Measurements from ENCODE around the gene LRBA. TPM values are rescaled to one million over a fixed set of nuclear protein-coding genes. Genes with fewer than 3 reads are reported as not detected.
A peak's percentile ranks its signal among the peaks of the same experiment; 100 is the strongest.

LRBA gene
- total and polyA plus RNA-seq, 2 donors (not counting 1 experiment from before 2014, with no cell fraction given) = 16.4 to 36.7 TPM

DNA sequence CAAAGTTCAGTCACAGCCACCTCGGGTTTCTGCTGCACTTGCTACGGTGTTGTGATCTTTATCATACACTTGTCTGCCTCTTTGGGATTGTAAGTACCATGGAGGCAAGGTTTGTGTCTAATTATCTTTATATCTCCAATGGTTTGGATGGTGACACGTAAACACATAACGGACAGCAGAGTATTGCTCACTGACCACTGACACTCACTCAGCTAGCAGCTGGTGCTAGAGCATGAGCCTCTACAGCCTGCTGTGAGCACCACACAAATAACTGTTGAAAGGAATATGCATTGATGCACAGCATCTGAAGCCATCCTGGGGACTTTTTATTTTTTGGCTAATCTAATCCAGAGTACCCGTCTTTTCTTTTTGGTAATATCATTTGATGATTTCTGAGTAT lies 780.8 kb downstream of the LRBA start:
- H3K4me1 ChIP-seq (ENCODE audit: control insufficient read depth, extremely low read depth, insufficient read depth, low read length) = peaks cover 48% of the 10 kb centered on the region
- H3K27ac ChIP-seq (ENCODE audit: insufficient read depth, low read length) = peak overlapping the region; percentile 34
- no peak overlapping the region for H3K9ac ChIP-seq (ENCODE audit: insufficient read depth, low read length)
- H3K4me3 ChIP-seq (replicated peaks in 1 of 4; ENCODE audit: control extremely low read depth in 1 of 4, insufficient read depth in 1 of 4, low read depth in 3 of 4, low read length in 4 of 4) = no peak overlapping the region
- no peaks in the 10 kb centered on the region for H4K20me1 ChIP-seq (ENCODE audit: control insufficient read depth, extremely low read depth, insufficient read depth, low read length)
- peak; percentile 43 to 63 for DNase-seq (ENCODE audit: low read depth in 2 of 2)
- H3K79me2 ChIP-seq (ENCODE audit: control insufficient read depth, insufficient read depth, low read length) = no peaks in the 10 kb centered on the region
- no peaks in the 10 kb centered on the region for H3K36me3 ChIP-seq (ENCODE audit: control insufficient read depth, insufficient read depth, low read length)
- H3K9me3 ChIP-seq (ENCODE audit: control insufficient read depth, insufficient read depth, low read depth, low read length) = no peaks in the 10 kb centered on the region
- H2AFZ ChIP-seq (ENCODE audit: low read length) = no peak overlapping the region
- no peak for TF ChIP-seq EZH2 (IDR thresholded peaks at IDR 0.05; ENCODE audit: low read length, missing control alignments)
- TF ChIP-seq, protein P1, sequence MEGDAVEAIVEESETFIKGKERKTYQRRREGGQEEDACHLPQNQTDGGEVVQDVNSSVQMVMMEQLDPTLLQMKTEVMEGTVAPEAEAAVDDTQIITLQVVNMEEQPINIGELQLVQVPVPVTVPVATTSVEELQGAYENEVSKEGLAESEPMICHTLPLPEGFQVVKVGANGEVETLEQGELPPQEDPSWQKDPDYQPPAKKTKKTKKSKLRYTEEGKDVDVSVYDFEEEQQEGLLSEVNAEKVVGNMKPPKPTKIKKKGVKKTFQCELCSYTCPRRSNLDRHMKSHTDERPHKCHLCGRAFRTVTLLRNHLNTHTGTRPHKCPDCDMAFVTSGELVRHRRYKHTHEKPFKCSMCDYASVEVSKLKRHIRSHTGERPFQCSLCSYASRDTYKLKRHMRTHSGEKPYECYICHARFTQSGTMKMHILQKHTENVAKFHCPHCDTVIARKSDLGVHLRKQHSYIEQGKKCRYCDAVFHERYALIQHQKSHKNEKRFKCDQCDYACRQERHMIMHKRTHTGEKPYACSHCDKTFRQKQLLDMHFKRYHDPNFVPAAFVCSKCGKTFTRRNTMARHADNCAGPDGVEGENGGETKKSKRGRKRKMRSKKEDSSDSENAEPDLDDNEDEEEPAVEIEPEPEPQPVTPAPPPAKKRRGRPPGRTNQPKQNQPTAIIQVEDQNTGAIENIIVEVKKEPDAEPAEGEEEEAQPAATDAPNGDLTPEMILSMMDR (conservative IDR thresholded peaks at IDR 0.05 in 1 of 2, IDR thresholded peaks at IDR 0.05 in 1 of 2; ENCODE audit: low read depth in 1 of 2, low read length in 2 of 2) = no peak
- H3K27me3 ChIP-seq (ENCODE audit: control insufficient read depth, insufficient read depth, low read length) = no peaks in the 10 kb centered on the region
- H3K4me2 ChIP-seq (ENCODE audit: extremely low read depth, insufficient read depth, low read length) = no peak overlapping the region

DNA sequence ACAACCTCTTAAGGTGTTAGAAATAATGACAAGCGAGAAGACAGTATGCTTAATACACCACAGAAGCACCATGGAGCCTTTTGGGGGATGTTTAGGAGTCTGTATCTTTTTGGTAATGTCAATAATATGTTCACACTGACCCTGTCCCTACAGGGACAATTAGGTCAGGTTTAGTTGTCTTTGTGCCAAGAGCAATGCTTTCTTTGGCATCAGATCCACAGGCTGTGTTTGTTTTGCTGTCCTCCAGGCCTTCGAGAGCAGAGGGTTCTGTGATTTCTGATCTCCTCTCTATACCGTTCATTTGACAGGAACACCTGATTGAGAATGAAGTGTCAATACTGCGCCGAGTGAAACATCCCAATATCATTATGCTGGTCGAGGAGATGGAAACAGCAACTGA lies 783.1 kb downstream of the LRBA start:
- TF ChIP-seq, protein P1 (conservative IDR thresholded peaks at IDR 0.05 in 1 of 2, IDR thresholded peaks at IDR 0.05 in 1 of 2; ENCODE audit: low read depth in 1 of 2, low read length in 2 of 2) = no peak
- TF ChIP-seq EZH2 (IDR thresholded peaks at IDR 0.05; ENCODE audit: low read length, missing control alignments) = no peak
- no peaks in the 10 kb centered on the region for H3K36me3 ChIP-seq (ENCODE audit: control insufficient read depth, insufficient read depth, low read length)
- H4K20me1 ChIP-seq (ENCODE audit: control insufficient read depth, extremely low read depth, insufficient read depth, low read length) = no peaks in the 10 kb centered on the region
- no peak for DNase-seq (ENCODE audit: low read depth in 2 of 2)
- no peaks in the 10 kb centered on the region for H3K9me3 ChIP-seq (ENCODE audit: control insufficient read depth, insufficient read depth, low read depth, low read length)
- H3K27ac ChIP-seq (ENCODE audit: insufficient read depth, low read length) = peak overlapping the region; percentile 46
- H3K79me2 ChIP-seq (ENCODE audit: control insufficient read depth, insufficient read depth, low read length) = no peaks in the 10 kb centered on the region
- no peak overlapping the region for H3K4me2 ChIP-seq (ENCODE audit: extremely low read depth, insufficient read depth, low read length)
- H3K4me1 ChIP-seq (ENCODE audit: control insufficient read depth, extremely low read depth, insufficient read depth, low read length) = peaks cover 43% of the 10 kb centered on the region
- H3K9ac ChIP-seq (ENCODE audit: insufficient read depth, low read length) = no peak overlapping the region
- H3K27me3 ChIP-seq (ENCODE audit: control insufficient read depth, insufficient read depth, low read length) = no peaks in the 10 kb centered on the region
- no peak overlapping the region for H2AFZ ChIP-seq (ENCODE audit: low read length)
- H3K4me3 ChIP-seq (replicated peaks in 1 of 4; ENCODE audit: control extremely low read depth in 1 of 4, insufficient read depth in 1 of 4, low read depth in 3 of 4, low read length in 4 of 4) = no peak overlapping the region

GRCh38 chr4:150231107-150231770 lies 783.8 kb downstream of the LRBA start:
- peak overlapping the region; percentile 46 for H3K27ac ChIP-seq (ENCODE audit: insufficient read depth, low read length)

More at GRCh38 chr4:150231107-150231770, 783.8 kb downstream of the LRBA start:
- H3K79me2 ChIP-seq (ENCODE audit: control insufficient read depth, insufficient read depth, low read length) = no peaks in the 10 kb centered on the region
- no peak overlapping the region for H3K9ac ChIP-seq (ENCODE audit: insufficient read depth, low read length)
- H3K36me3 ChIP-seq (ENCODE audit: control insufficient read depth, insufficient read depth, low read length) = no peaks in the 10 kb centered on the region
- TF ChIP-seq EZH2 (IDR thresholded peaks at IDR 0.05; ENCODE audit: low read length, missing control alignments) = no peak
- TF ChIP-seq, protein P1 (conservative IDR thresholded peaks at IDR 0.05 in 1 of 2, IDR thresholded peaks at IDR 0.05 in 1 of 2; ENCODE audit: low read depth in 1 of 2, low read length in 2 of 2) = no peak
- H2AFZ ChIP-seq (ENCODE audit: low read length) = no peak overlapping the region
- no peak overlapping the region for H3K4me3 ChIP-seq (replicated peaks in 1 of 4; ENCODE audit: control extremely low read depth in 1 of 4, insufficient read depth in 1 of 4, low read depth in 3 of 4, low read length in 4 of 4)
- peaks cover 37% of the 10 kb centered on the region for H3K4me1 ChIP-seq (ENCODE audit: control insufficient read depth, extremely low read depth, insufficient read depth, low read length)
- DNase-seq (ENCODE audit: low read depth in 2 of 2) = peak; percentile 68 to 75
- no peaks in the 10 kb centered on the region for H3K9me3 ChIP-seq (ENCODE audit: control insufficient read depth, insufficient read depth, low read depth, low read length)
- H3K27me3 ChIP-seq (ENCODE audit: control insufficient read depth, insufficient read depth, low read length) = no peaks in the 10 kb centered on the region
- no peaks in the 10 kb centered on the region for H4K20me1 ChIP-seq (ENCODE audit: control insufficient read depth, extremely low read depth, insufficient read depth, low read length)
- no peak overlapping the region for H3K4me2 ChIP-seq (ENCODE audit: extremely low read depth, insufficient read depth, low read length)

Measured in fibroblast of lung (primary cell).